Aortic smooth muscle cell (primary cell): ENCODE results near the gene ETV5. TPM values are rescaled to one million over a fixed set of nuclear protein-coding genes. Genes with fewer than 3 reads are reported as not detected.

Experiments used
- total RNA-seq: library from RNA; depleted of rRNA; stranded (reverse); fragments of >200 nt; gene quantifications from 2 replicates; pipeline ENCODE4 v1.2.3, GENCODE V29; 2014

ETV5 gene
- 26.1 and 27.1 TPM in 2 replicates for total RNA-seq

DNA sequence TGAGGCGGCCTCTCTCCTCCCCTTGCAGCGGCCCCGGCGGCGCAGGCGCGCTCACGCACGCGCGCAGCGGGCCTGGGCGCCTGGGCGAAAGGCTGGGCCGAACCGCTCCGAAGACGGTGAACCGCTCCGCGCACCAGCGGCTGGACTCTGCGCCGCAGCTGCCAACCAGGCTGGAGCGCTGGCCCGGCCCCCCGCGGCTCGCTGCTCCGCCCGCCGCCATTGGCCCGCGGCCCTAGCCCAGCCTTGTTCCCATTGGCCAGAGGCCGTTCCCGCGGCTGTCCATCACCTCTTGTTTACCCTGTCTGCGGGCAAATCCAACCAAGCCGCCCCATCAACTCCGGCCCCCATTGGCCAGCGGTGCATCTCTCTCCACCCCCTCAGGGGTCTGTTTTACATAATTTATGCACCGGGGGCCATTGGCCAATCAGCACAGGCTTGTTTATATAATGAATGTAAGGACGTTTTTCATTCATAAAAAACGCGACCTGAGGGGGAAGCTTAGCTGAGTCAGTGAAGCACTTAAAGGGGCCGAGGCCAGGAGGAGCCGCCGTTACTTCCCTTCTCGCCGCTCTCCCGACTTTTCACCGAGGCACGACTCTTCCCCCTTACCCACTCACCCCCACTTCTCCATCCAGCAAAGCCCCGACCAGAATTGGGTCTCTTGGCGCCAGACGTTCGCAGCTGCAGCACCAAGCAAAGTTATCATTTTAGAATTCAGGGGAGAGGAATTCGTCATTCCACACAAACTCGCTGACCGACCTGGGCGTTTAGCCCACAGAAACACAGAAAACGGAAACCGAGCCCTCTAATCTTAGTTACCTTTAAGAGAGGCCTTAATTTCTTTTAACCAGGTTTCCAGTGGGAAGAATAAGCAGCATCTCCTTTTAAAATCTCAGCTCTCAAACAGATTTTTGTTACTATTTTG lies at the start of gene ETV5:
Gene ETV5, minus strand, starts transcription at position 149 of the 925 bp plus-strand sequence. CDS start 3,221 bp downstream, outside the sequence.

Other genes with a start within 250 kb of the ETV5 start
- gene TRA2B, start 171.1 kb downstream of the ETV5 start, total RNA-seq: 169 TPM in 2 replicates